Frontal cortex (tissue), 4 donors: ENCODE results near the gene CSN3. TPM values are rescaled to one million over a fixed set of nuclear protein-coding genes. Genes with fewer than 3 reads are reported as not detected.

Experiments
- DNase-seq, 2 donors: peaks; one replicate each; pipeline ENCODE4 v3.0.0; 2012; ENCODE audit warnings: low spot score in 2 of 2
- FAIRE-seq: peaks from 2 replicates; lab custom pipeline; 2012; peaks lifted over from hg19 to GRCh38; lab: Jason Lieb, UNC
- total RNA-seq: library from RNA; depleted of rRNA; stranded (reverse); fragments of >200 nt; gene quantifications from one replicate; pipeline ENCODE4 v1.2.3, GENCODE V29; 2014
- donor health status: control.
- donor health status: control.
- donor health status: control.

Gene CSN3
- total RNA-seq, 1 donor from 2014 or later: not detected

GRCh38 chr4:70280567-70280966 lies 38.2 kb downstream of the CSN3 start:
- FAIRE-seq: no peak
- no peak for DNase-seq

- FAIRE-seq (no peak), DNase-seq (no peak)
Observed at GRCh38 chr4:70288651-70289050, 46.3 kb downstream of the CSN3 start.

- DNase-seq (no peak), FAIRE-seq (no peak)
Observed at GRCh38 chr4:70291341-70291740, 48.9 kb downstream of the CSN3 start.

- DNase-seq: no peak
- FAIRE-seq: no peak
Observed at GRCh38 chr4:70297576-70297975, 55.2 kb downstream of the CSN3 start.

- no peak for DNase-seq
- FAIRE-seq: no peak
Observed at GRCh38 chr4:70298051-70298450, 55.7 kb downstream of the CSN3 start.

GRCh38 chr4:70299643-70300042 lies 57.2 kb downstream of the CSN3 start:
- DNase-seq: no peak
- FAIRE-seq: no peak

- no peak for DNase-seq
- FAIRE-seq: no peak
Observed at GRCh38 chr4:70300215-70300614, 57.8 kb downstream of the CSN3 start.

Other genes with a start within 250 kb of the CSN3 start
- not detected for gene STATH, start 246.6 kb upstream of the CSN3 start, total RNA-seq
- gene HTN3, start 214.1 kb upstream of the CSN3 start, total RNA-seq: not detected
- not detected for gene HTN1, start 192.2 kb upstream of the CSN3 start, total RNA-seq
- gene PRR27, start 88.4 kb upstream of the CSN3 start, total RNA-seq: not detected
- not detected for gene ODAM, start 46.9 kb upstream of the CSN3 start, total RNA-seq
- gene FDCSP, start 16.5 kb upstream of the CSN3 start, total RNA-seq: not detected
- gene CABS1, start 92.4 kb downstream of the CSN3 start, total RNA-seq: not detected
- gene SMR3A, start 118.2 kb downstream of the CSN3 start, total RNA-seq: not detected
- gene SMR3B, start 140.5 kb downstream of the CSN3 start, total RNA-seq: not detected
- gene OPRPN, start 155.3 kb downstream of the CSN3 start, total RNA-seq: not detected
- not detected for gene MUC7, start 229.6 kb downstream of the CSN3 start, total RNA-seq